IgD-negative memory B cell (primary cell): ENCODE data around the gene TBC1D2. TPM values are rescaled to one million over a fixed set of nuclear protein-coding genes. Genes with fewer than 3 reads are reported as not detected.

ENCODE experiments used
- H3K27ac Mint-ChIP-seq, 3 donors: one replicate each; pipeline ENCODE4 v1.8.0; 2020 to 2022; ENCODE audit warnings: mild to moderate bottlenecking in 3 of 3, mixed read lengths in 3 of 3, moderate library complexity in 1 of 3
- H3K27me3 Mint-ChIP-seq: one replicate; pipeline ENCODE4 v1.8.0; 2021; ENCODE audit warnings: mixed read lengths
- H3K36me3 Mint-ChIP-seq: one replicate; pipeline ENCODE4 v1.8.0; 2020; ENCODE audit warnings: mild to moderate bottlenecking, mixed read lengths
- H3K4me1 Mint-ChIP-seq, 3 donors: one replicate each; pipeline ENCODE4 v1.8.0; 2020 to 2022; ENCODE audit warnings: mixed read lengths in 3 of 3, mild to moderate bottlenecking in 1 of 3
- H3K4me3 Mint-ChIP-seq, 4 donors: one replicate each; pipeline ENCODE4 v1.8.0; 2020 to 2022; ENCODE audit warnings: mild to moderate bottlenecking in 4 of 4, mixed read lengths in 4 of 4, moderate library complexity in 3 of 4
- H3K9me3 Mint-ChIP-seq, 3 donors: one replicate each; pipeline ENCODE4 v1.8.0; 2020 to 2021; ENCODE audit warnings: mixed read lengths in 3 of 3, mild to moderate bottlenecking in 1 of 3
- polyA plus RNA-seq: library from polyadenylated mRNA; unstranded; fragments of 300-500 nt; fragmentation: Illumina TruSeq; gene quantifications from one replicate; pipeline ENCODE4 v1.2.3, GENCODE V29; 2021

TBC1D2 gene
- polyA plus RNA-seq, 1 donor from 2014 or later, result 5.3 TPM

- no peaks in the 10 kb centered on the region for H3K27me3 Mint-ChIP-seq
- peaks cover 5 to 12% (median 10%) of the 10 kb centered on the region in 3 donors for H3K4me1 Mint-ChIP-seq
- peak overlapping the region in 1 of 4 donors; percentile 53 for H3K4me3 Mint-ChIP-seq
- H3K9me3 Mint-ChIP-seq, result no peaks in the 10 kb centered on the region
- H3K27ac Mint-ChIP-seq, result no peak overlapping the region
- no peaks in the 10 kb centered on the region for H3K36me3 Mint-ChIP-seq
These were observed 4.3 kb upstream of the TBC1D2 start for GRCh38 chr9:98259791-98260190.

GRCh38 chr9:98256756-98257155 is 1.3 kb upstream of the TBC1D2 start:
- peaks cover 2% of the 10 kb centered on the region for H3K36me3 Mint-ChIP-seq
- peak overlapping the region; percentile 95 to 98 (median 96) for H3K4me3 Mint-ChIP-seq
- H3K4me1 Mint-ChIP-seq, result peaks cover 14 to 21% (median 16%) of the 10 kb centered on the region in 3 donors
- H3K9me3 Mint-ChIP-seq, result no peaks in the 10 kb centered on the region
- H3K27me3 Mint-ChIP-seq, result no peaks in the 10 kb centered on the region
- H3K27ac Mint-ChIP-seq, result peak overlapping the region; percentile 96 to 99 (median 97)

GRCh38 chr9:98255061-98255577 is 330 bp downstream of the TBC1D2 start:
- peaks cover 14 to 21% (median 16%) of the 10 kb centered on the region in 3 donors for H3K4me1 Mint-ChIP-seq
- H3K27me3 Mint-ChIP-seq, result no peaks in the 10 kb centered on the region
- peak overlapping the region in 2 of 3 donors; percentile 96 to 99 for H3K27ac Mint-ChIP-seq
- H3K36me3 Mint-ChIP-seq, result peaks cover 2% of the 10 kb centered on the region
- H3K9me3 Mint-ChIP-seq, result no peaks in the 10 kb centered on the region
- peak overlapping the region; percentile 95 to 98 (median 96) for H3K4me3 Mint-ChIP-seq

- Mint-ChIP-seq H3K27me3 (no peaks in the 10 kb centered on the region), H3K9me3 (no peaks in the 10 kb centered on the region), H3K36me3 (peaks cover 7% of the 10 kb centered on the region), H3K4me3 (peak overlapping the region; percentile 95 to 98 (median 96)), H3K4me1 (peaks cover 14 to 21% (median 17%) of the 10 kb centered on the region in 3 donors), H3K27ac (peak overlapping the region in 1 of 3 donors; percentile 96)
These were observed 1.0 kb downstream of the TBC1D2 start for GRCh38 chr9:98254228-98255060.

GRCh38 chr9:98253565-98253964 is 1.9 kb downstream of the TBC1D2 start:
- H3K4me1 Mint-ChIP-seq, result peaks cover 18 to 28% (median 24%) of the 10 kb centered on the region in 3 donors
- H3K4me3 Mint-ChIP-seq, result peak overlapping the region in 3 of 4 donors; percentile 38 to 98 (median 96)
- no peaks in the 10 kb centered on the region for H3K27me3 Mint-ChIP-seq
- peaks cover 7% of the 10 kb centered on the region for H3K36me3 Mint-ChIP-seq
- H3K27ac Mint-ChIP-seq, result peak overlapping the region in 1 of 3 donors; percentile 11
- H3K9me3 Mint-ChIP-seq, result no peaks in the 10 kb centered on the region

- Mint-ChIP-seq H3K4me1 (peaks cover 20 to 24% (median 24%) of the 10 kb centered on the region in 3 donors), H3K9me3 (no peaks in the 10 kb centered on the region), H3K27me3 (no peaks in the 10 kb centered on the region), H3K36me3 (peaks cover 9% of the 10 kb centered on the region), H3K27ac (no peak overlapping the region), H3K4me3 (no peak overlapping the region)
These were observed 3.9 kb downstream of the TBC1D2 start for GRCh38 chr9:98251551-98251950.

GRCh38 chr9:98249771-98250170 is 5.7 kb downstream of the TBC1D2 start:
- Mint-ChIP-seq H3K27ac (no peak overlapping the region), H3K4me3 (peak overlapping the region in 1 of 4 donors; percentile 11), H3K27me3 (no peaks in the 10 kb centered on the region), H3K36me3 (peaks cover 15% of the 10 kb centered on the region), H3K9me3 (no peaks in the 10 kb centered on the region), H3K4me1 (peaks cover 14 to 23% (median 21%) of the 10 kb centered on the region in 3 donors)

- Mint-ChIP-seq H3K27me3 (no peaks in the 10 kb centered on the region), H3K36me3 (peaks cover 15% of the 10 kb centered on the region), H3K4me1 (peaks cover 9 to 17% (median 13%) of the 10 kb centered on the region in 3 donors), H3K4me3 (peak overlapping the region in 3 of 4 donors; percentile 4 to 30 (median 10)), H3K9me3 (no peaks in the 10 kb centered on the region), H3K27ac (no peak overlapping the region)
These were observed 6.5 kb downstream of the TBC1D2 start for GRCh38 chr9:98248737-98249474.

- peaks cover 9 to 14% (median 10%) of the 10 kb centered on the region in 3 donors for H3K4me1 Mint-ChIP-seq
- peaks cover 12% of the 10 kb centered on the region for H3K36me3 Mint-ChIP-seq
- H3K9me3 Mint-ChIP-seq, result no peaks in the 10 kb centered on the region
- H3K4me3 Mint-ChIP-seq, result peak overlapping the region in 1 of 4 donors; percentile 4
- no peaks in the 10 kb centered on the region for H3K27me3 Mint-ChIP-seq
- H3K27ac Mint-ChIP-seq, result peak overlapping the region in 1 of 3 donors; percentile 57
These were observed 7.4 kb downstream of the TBC1D2 start for GRCh38 chr9:98247831-98248657.

- peaks cover 0 to 2% (median 0%) of the 10 kb centered on the region in 3 donors for H3K4me1 Mint-ChIP-seq
- no peak overlapping the region for H3K4me3 Mint-ChIP-seq
- H3K27ac Mint-ChIP-seq, result no peak overlapping the region
- peaks cover 9% of the 10 kb centered on the region for H3K36me3 Mint-ChIP-seq
- H3K9me3 Mint-ChIP-seq, result no peaks in the 10 kb centered on the region
- no peaks in the 10 kb centered on the region for H3K27me3 Mint-ChIP-seq
These were observed 13.0 kb downstream of the TBC1D2 start for GRCh38 chr9:98242426-98242825.

- Mint-ChIP-seq H3K4me3 (no peak overlapping the region), H3K9me3 (no peaks in the 10 kb centered on the region), H3K4me1 (peaks cover 0 to 2% (median 0%) of the 10 kb centered on the region in 3 donors), H3K36me3 (peaks cover 9% of the 10 kb centered on the region), H3K27ac (no peak overlapping the region), H3K27me3 (no peaks in the 10 kb centered on the region)
These were observed 13.8 kb downstream of the TBC1D2 start for GRCh38 chr9:98241357-98242300.

GRCh38 chr9:98240475-98240874 is 15.0 kb downstream of the TBC1D2 start:
- no peaks in the 10 kb centered on the region for H3K9me3 Mint-ChIP-seq

GRCh38 chr9:98236901-98237487 is 18.5 kb downstream of the TBC1D2 start:
- Mint-ChIP-seq H3K27me3 (no peaks in the 10 kb centered on the region), H3K4me1 (peaks cover 0 to 2% (median 0%) of the 10 kb centered on the region in 3 donors), H3K27ac (no peak overlapping the region), H3K9me3 (no peaks in the 10 kb centered on the region), H3K4me3 (no peak overlapping the region), H3K36me3 (peaks cover 6% of the 10 kb centered on the region)

More at GRCh38 chr9:98240475-98240874, 15.0 kb downstream of the TBC1D2 start:
- Mint-ChIP-seq H3K27ac (no peak overlapping the region), H3K4me1 (peaks cover 0 to 2% (median 0%) of the 10 kb centered on the region in 3 donors), H3K4me3 (no peak overlapping the region), H3K27me3 (no peaks in the 10 kb centered on the region), H3K36me3 (peaks cover 4% of the 10 kb centered on the region)
